Cardiac muscle cell (in vitro differentiated cells and primary cell): ENCODE data around the gene OXLD1. TPM values are rescaled to one million over a fixed set of nuclear protein-coding genes. Genes with fewer than 3 reads are reported as not detected.

Experiments
- DNase-seq, 2 donors: peaks; one replicate each; pipeline versions ENCODE4 v3.0.0 to v3.0.0-alpha.2; 2010 to 2017; ENCODE audit warnings: low read depth in 1 of 2, low spot score in 1 of 2
- H3K27ac ChIP-seq: fragments of 200-600 bp; sonication (generic); 2 replicates; pipeline ENCODE4 v1.5.1; 2016
- H3K27me3 ChIP-seq: fragments of 200-600 bp; sonication (generic); 2 replicates; pipeline ENCODE4 v1.6.0; 2016; ENCODE audit warnings: control low read depth
- H3K36me3 ChIP-seq: fragments of 200-600 bp; sonication (generic); 2 replicates; pipeline ENCODE4 v1.5.1; 2016; ENCODE audit warnings: control low read depth
- H3K4me1 ChIP-seq: fragments of 200-600 bp; sonication (generic); 2 replicates; pipeline ENCODE4 v1.8.1; 2017; ENCODE audit warnings: low read depth, mild to moderate bottlenecking, mixed run types
- H3K4me3 ChIP-seq: fragments of 200-600 bp; sonication (generic); 2 replicates; pipeline ENCODE4 v1.5.1; 2016; ENCODE audit warnings: mild to moderate bottlenecking
- H3K9me3 ChIP-seq: fragments of 200-600 bp; sonication (generic); 2 replicates; pipeline ENCODE4 v1.5.1; 2017; ENCODE audit warnings: low read depth, mild to moderate bottlenecking, control low read depth
- polyA plus RNA-seq: library from polyadenylated mRNA; unstranded; fragments of >200 nt; fragmentation: Nextera tagmentation; extraction: Ambion mirVana; gene quantifications from 2 replicates; pipeline ENCODE4 v1.2.1, GENCODE V29; 2016
- total RNA-seq: library from RNA; depleted of rRNA; stranded (reverse); fragments of >200 nt; gene quantifications from 2 replicates; pipeline ENCODE4 v1.2.3, GENCODE V29; 2016
- TF ChIP-seq, protein P1 (sequence below): IDR thresholded peaks from 2 replicates; pipeline ENCODE4 v1.5.1; 2012; ENCODE audit warnings: low read depth, mild to moderate bottlenecking, low read length

Gene OXLD1
- total and polyA plus RNA-seq, 2 experiments from 2014 or later, result 100 to 104 TPM

DNA sequence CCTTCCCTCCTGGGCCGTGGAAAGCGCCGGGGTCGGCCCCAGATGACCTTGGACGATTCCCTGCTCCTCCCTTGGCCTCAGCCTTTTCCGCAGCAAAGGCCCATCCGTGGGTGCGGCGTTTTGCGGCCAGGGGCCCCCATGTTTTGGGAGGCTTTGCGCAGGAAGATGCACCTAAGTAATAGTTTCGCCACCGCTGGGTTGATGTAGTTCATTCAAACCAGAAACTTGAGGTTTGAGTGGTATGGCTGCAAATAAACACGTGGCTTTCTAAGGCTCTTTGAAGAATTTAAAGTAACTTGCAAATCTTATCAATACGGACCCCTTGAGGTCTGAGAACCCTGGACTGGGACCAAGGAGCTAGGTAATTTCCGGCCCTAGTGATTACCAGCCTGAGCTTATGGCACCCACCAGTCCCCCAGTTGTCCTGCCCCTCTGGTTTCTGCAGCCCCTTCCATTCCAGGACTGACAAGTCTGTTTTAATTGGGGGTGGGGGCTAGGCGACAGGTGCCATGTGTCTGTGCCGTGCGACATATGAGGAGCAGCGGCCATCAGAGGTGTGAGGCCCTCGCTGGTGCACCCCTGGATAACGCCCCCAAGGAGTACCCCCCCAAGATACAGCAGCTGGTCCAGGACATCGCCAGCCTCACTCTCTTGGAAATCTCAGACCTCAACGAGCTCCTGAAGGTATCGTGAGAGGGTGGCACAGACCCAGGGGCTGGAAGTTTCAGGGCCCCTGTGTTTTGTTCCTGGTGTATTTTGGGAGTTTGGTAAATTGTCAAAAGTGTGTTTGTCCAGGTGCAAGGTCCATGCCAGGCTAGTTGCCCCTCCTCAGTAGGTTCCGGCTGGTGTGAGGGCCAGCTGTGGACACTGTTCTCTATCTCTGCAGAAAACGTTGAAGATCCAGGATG lies 37.6 kb upstream of the OXLD1 start:
- DNase-seq, result no peak
- no peaks in the 10 kb centered on the region for H3K9me3 ChIP-seq
- H3K27ac ChIP-seq, result peak overlapping the region; percentile 89
- peak overlapping the region; percentile 54 for H3K4me3 ChIP-seq
- TF ChIP-seq, protein P1, sequence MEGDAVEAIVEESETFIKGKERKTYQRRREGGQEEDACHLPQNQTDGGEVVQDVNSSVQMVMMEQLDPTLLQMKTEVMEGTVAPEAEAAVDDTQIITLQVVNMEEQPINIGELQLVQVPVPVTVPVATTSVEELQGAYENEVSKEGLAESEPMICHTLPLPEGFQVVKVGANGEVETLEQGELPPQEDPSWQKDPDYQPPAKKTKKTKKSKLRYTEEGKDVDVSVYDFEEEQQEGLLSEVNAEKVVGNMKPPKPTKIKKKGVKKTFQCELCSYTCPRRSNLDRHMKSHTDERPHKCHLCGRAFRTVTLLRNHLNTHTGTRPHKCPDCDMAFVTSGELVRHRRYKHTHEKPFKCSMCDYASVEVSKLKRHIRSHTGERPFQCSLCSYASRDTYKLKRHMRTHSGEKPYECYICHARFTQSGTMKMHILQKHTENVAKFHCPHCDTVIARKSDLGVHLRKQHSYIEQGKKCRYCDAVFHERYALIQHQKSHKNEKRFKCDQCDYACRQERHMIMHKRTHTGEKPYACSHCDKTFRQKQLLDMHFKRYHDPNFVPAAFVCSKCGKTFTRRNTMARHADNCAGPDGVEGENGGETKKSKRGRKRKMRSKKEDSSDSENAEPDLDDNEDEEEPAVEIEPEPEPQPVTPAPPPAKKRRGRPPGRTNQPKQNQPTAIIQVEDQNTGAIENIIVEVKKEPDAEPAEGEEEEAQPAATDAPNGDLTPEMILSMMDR, result no peak
- peaks cover 7% of the 10 kb centered on the region for H3K4me1 ChIP-seq
- H3K27me3 ChIP-seq, result no peaks in the 10 kb centered on the region
- peaks cover 38% of the 10 kb centered on the region for H3K36me3 ChIP-seq

DNA sequence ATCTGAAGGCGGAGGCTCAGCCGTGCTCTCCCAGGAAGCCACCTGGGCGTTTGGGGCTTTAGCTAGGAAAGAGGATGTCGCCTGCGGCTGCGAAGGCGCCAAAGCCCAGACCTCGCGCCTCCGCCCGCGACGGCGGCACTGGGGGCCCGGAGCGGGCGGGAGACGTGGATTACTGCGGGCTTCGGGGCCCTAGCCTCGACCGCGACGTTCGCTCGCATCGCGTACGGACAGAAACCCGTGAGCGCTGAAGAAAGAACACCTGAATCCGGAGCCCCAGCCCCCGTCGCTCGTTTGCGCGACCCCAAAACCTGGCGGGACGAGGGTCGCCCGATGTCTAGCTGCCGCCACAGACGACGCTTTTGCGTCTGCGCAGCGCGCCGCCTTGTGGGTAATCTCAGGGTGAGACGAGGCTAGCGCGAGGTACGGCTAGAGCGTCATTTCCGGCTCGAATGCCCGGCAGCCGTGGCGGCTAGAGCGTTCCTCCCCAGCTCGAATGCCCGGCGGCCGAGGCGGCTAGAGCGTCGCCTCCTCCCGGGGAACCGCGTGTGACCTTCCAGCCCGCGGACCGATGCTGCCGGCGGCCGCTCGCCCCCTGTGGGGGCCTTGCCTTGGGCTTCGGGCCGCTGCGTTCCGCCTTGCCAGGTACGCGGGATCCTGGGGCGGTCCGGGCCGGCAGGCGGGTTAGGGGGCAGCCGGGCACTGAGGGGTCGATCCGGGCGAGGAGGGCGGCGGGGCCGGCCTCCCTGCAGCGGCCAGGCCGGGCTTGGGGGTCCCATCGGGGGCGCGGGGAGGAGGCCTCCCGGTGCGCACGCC lies 36.7 kb upstream of the OXLD1 start, which contains the start of gene MRPL12:
Gene MRPL12 (plus strand): TSS at position 434 of the 813 bp plus-strand sequence. CDS start 135 bp downstream, at position 569.
- no peaks in the 10 kb centered on the region for H3K27me3 ChIP-seq
- H3K36me3 ChIP-seq, result peaks cover 38% of the 10 kb centered on the region
- TF ChIP-seq, protein P1, result peak; percentile 6
- H3K9me3 ChIP-seq, result no peaks in the 10 kb centered on the region
- peak within 1 kb of the TSS; percentile 54 for H3K4me3 ChIP-seq
- peak within 1 kb of the TSS; percentile 89 for H3K27ac ChIP-seq
- peaks cover 7% of the 10 kb centered on the region for H3K4me1 ChIP-seq
- DNase-seq, result peak; percentile 94 to 98

DNA sequence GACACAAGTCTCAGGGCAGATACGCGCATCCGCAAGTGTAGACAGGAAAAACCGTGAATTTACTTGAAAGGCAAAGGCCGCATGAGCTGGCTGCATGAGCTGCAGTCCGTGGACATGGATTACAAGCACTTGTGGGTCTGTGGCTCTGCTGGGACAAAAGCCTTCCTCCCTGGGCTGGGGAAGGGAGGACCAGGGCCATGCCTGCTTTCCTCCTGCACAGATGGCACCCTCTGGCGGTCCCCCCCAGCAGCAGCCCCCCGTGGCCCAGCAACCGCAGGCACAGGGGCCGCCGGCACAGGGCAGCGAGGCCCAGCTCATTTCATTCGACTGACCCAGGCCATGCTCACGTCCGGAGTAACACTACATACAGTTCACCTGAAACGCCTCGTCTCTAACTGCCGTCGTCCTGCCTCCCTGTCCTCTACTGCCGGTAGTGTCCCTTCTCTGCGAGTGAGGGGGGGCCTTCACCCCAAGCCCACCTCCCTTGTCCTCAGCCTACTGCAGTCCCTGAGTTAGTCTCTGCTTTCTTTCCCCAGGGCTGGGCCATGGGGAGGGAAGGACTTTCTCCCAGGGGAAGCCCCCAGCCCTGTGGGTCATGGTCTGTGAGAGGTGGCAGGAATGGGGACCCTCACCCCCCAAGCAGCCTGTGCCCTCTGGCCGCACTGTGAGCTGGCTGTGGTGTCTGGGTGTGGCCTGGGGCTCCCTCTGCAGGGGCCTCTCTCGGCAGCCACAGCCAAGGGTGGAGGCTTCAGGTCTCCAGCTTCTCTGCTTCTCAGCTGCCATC lies 35.1 kb upstream of the OXLD1 start:
- peaks cover 31% of the 10 kb centered on the region for H3K36me3 ChIP-seq
- TF ChIP-seq, protein P1, result no peak
- H3K27me3 ChIP-seq, result no peaks in the 10 kb centered on the region
- H3K27ac ChIP-seq, result no peak overlapping the region
- no peaks in the 10 kb centered on the region for H3K9me3 ChIP-seq
- DNase-seq, result no peak
- peak overlapping the region; percentile 54 for H3K4me3 ChIP-seq
- peaks cover 7% of the 10 kb centered on the region for H3K4me1 ChIP-seq

DNA sequence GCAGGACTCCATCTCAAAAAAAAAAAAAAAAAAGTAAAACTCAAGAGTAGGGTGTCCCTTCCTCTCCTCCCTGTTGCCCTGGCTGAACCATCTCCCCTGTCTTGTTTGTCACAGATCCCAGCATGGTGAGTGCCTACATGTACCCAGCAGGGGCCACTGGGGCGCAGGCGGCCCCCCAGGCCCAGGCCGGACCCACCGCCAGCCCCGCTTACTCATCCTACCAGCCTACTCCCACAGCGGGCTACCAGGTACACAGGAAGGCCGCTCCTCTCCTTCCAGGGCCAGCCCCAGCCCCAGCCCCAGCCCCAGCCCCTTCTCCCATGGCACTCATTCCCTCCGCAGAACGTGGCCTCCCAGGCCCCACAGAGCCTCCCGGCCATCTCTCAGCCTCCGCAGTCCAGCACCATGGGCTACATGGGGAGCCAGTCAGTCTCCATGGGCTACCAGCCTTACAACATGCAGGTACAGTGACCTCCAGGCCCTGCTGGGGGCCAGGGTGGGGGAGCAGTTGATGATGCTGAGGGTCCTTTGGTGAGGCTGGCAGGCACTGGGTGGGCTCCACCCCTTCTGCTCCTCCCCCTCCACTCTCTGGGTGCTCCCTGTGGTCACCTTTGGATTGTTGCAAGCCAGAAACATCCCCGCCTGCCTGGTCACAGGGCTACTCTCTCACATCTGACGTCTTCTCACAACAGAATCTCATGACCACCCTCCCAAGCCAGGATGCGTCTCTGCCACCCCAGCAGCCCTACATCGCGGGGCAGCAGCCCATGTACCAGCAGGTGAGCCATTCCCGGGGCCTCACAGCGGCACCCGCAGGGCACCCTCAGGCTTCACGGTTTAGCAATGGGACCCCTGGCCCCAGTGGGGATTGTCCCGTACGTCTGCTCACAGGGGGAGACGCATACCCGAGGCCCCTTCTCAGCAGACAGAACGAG lies 34.2 kb upstream of the OXLD1 start:
- TF ChIP-seq, protein P1, result no peak
- no peak overlapping the region for H3K4me3 ChIP-seq
- peaks cover 29% of the 10 kb centered on the region for H3K36me3 ChIP-seq
- no peaks in the 10 kb centered on the region for H3K27me3 ChIP-seq
- H3K4me1 ChIP-seq, result peaks cover 7% of the 10 kb centered on the region
- H3K9me3 ChIP-seq, result no peaks in the 10 kb centered on the region
- no peak for DNase-seq
- H3K27ac ChIP-seq, result no peak overlapping the region
